Suppressor macrophage (primary cell): ENCODE measurements around the gene NRXN3.
"Not testable (repeated sequence)": the region's sequence is repeated elsewhere in the genome, so short reads cannot be mapped to it uniquely, and the experiment has no call there.

Experiments
- DNase-seq, 4 experiments: peaks; one replicate each; pipeline ENCODE4 v3.0.0-alpha.2; 2020 to 2022

Gene NRXN3

DNA sequence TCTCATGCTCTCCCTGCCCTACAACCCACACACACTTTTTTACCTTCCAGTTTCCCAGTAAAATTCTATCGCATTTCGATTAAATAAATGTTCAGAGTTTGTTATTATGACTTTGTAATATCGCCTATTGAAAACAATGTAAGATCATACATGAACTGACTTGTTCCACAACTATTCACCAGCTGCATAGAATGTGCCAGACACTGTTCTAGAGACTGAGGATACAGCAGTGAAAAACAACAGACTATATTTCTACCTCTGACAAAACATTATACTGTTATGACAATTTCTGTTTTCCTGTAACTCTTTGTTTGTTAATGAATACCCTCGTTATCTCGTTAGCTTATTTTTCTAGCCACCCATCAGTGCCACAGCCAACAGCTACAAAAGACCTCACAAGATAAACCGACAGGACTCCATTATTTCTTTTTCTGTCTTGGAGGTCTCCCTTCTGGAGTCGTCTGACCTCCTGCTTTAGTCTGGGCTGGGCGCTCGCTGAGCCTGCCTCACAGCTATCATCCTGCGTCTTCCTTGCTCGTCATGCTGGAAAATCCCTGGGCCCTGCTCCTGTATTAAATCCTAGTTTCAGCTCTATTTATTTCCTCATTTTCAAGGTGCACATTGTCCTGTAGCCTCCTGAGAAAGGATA is 1542.3 kb downstream of the NRXN3 start:
- DNase-seq, result no peak

DNA sequence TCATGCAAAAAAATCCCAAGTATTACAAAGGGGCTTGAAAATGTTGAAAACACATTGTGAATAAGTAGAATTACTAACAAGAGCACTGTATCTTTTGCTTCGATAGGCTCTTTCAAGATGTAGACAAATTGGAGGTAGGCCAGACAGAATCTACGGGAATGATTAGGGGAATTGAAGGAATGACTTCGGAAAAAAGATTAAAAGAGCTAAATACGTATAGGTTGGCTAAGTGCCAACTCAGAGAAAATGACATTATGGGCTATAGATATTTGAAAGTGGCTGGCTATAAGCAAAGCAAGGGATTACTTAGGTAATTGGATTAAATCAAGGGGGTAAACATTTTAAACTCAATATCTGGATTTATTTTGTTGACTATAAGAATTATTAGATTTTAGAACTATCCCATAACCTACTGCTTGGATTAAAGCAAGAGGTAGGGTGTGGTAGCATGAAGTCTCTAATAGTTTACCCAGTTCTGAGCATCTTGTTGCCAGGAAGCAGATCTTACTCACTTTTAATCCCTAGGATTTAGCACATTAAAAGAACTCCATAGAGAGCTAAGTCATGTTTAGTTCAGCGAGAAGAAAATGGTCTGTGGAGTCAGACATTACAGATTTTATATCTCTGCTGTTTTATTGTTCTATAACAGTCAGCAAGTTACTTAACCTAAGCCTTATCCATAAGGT is 1551.4 kb downstream of the NRXN3 start:
- no peak for DNase-seq

DNA sequence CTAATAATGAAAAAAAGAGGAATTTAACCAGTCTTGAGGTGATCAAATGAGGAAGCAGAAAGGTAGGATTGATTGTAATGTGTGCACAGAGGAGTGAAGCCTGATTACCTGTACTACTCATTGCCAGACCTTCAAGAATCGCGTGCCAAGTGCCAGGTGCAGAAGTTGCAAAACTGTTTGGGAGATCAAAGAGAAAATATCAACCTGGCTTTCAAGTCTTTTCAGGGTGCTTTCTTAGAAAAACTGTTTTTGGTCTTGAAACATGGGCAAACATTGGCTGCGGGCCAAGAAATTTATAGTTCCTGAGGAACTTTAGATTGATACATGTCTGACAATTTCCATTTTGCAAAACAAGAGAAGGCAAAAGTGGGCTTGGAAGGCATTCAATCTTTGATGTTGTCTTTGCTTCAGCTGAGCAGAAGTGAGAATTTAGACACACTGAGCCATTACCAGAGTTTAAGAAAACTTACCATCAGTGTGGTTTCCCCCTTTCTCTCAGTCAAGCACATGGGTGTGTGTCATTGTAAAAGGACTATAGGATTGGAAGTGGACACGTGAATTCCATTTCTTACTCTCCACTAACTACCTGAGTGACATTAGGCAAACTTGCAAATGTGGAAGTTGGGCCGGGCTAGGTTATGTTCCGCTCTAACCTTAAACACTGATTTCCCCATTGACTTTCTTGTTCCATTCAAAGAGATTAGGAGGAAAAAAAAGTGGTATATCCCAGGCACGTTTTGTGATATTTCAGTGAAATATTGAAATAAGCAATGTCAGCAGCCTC is 1555.0 kb downstream of the NRXN3 start:
- DNase-seq, result no peak

DNA sequence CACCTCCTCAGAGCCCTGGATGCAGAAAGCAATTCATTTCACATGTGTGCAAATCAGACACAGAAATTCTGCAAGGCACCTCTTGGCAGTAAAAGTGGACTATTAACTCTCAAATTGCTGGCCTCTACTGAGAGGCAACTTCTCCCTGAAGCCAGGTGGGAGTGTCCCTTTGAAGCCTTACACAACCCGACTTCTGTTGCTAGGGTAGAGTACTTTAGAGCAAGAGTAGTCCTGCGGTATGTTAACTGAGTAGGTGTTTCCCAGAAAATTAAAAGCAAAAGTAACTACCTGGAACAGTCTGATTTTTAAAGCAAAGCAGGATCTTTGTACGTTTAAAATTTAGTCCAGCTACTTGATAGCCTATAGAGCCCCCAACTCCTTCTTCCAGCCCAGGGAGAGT is 1557.7 kb downstream of the NRXN3 start:
- DNase-seq, result no peak

DNA sequence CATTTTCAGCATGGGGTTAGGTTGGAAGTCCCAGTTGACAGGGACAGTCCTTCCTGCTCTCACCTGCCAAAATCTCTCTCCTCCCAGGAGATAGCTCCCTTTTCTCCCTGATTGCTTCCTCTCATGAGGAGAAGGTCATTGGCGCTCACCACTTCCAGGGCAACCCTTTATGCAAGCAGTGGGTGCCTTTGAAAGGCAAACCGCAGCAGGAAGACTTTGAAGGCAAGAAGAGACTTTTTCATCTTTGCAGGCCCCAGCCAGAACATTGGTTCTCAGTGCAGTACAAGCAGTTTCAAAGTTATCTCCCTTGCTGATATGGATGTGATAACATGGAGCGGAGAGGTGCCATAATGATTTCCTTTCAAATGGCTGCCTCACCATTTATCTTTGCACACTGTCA is 1558.2 kb downstream of the NRXN3 start:
- DNase-seq, result no peak

DNA sequence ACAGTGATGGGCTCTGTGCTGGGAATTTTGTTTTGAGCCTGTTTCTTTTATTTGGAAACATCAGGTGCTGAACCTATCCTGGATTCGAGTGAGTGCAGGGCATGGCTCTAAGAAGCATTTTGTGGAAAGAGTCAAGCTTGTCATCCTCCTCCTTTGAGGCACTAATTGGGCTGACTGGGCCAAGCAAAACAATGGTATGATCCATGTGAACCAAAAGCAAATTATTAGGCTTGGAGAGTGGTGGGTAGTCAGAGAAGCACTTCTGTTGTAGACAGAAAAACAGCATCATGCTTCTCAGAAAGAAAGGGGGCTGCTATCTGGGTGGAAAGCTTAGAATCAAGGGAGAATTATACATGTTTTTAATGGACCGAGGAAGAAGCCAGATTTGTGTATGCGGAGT is 1559.6 kb downstream of the NRXN3 start:
- no peak for DNase-seq

DNA sequence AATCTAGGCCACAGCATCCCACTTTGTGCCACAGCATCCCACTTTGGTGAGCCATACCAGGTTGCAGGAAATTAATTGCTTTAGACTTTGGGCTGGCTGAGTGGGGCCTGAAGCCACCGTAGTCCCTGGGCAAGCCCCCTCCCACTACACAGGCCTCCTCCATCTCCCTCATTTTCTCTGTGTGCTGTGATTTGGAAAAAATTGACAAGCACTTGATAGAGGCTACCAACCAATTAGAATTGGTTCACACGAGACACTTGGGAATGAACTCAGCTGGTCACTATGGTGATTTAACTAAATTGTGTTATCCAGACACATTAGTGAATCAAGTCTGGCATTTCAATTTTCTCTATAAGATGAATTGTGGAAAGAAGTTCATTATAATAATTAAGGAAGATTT is 1560.0 kb downstream of the NRXN3 start:
- no peak for DNase-seq

DNA sequence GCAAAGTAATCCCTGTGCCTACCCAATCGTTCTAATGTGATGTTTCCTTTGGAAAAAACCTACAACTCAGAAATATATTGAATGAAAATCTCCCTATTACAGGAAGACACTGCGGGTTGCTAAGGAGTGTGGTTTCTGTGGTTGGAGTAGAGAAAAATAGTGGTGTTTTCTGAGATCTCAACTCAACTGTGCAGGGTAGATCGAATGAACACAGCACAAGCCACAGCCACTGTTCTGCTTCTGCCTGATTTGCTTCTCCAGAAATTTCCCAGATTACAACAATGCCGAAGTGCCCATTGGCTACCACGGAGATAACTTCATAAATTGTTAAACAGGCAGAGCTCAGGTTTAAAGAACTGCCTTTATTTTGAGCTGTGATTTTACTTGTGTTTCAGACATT is 1560.8 kb downstream of the NRXN3 start:
- DNase-seq, result no peak

DNA sequence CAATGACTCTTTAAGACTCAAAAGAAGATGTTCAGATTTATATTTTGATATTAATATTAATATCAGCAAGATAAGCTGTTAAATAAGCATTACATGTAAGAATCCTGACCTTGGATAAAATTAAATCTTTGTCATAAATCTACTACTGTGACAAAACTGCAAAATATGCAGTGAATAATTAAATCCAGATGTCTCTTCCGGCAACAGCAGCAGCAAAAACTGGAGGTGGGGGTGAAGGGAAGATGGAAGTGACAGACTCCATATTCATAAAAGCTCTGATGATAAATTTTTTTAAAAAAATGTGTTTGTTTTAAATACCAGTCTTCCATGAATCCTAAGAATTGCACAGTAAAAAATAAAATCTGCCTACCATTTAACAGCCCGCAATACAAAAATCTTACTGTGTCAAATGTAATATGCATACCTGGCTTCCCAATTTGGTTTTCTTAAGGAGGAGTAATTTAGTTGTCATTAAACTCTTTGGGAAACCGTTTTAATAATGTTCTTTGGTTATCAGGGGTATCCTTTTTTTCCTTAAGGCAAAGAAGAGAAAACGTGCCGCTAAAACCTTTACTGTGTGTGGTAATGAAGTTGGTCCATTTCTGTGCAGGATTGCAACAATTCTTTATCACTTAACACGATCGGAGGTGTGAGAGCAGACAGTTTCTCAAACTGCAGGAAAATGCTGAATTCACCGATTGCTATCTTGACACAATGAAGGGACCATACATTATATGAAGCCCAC is 1562.9 kb downstream of the NRXN3 start:
- no peak for DNase-seq

DNA sequence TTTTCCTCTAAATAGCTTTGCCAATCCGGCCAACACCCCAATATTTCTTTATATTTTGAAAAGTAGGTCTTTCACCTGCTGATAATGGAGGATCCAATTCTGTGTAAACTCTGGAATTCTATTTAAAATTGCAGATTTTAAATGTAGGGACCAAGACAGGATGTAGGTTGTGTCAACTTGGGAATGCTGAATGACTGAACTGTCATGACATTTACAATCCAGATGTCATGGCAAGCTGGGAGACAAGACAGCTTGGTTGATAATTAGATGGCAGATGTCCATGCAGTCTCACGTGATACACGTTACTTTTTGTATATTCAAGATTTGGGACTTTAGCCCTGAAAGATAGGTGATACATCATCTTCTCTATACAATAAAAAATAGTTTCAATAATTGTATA is 1564.0 kb downstream of the NRXN3 start:
- DNase-seq, result no peak

DNA sequence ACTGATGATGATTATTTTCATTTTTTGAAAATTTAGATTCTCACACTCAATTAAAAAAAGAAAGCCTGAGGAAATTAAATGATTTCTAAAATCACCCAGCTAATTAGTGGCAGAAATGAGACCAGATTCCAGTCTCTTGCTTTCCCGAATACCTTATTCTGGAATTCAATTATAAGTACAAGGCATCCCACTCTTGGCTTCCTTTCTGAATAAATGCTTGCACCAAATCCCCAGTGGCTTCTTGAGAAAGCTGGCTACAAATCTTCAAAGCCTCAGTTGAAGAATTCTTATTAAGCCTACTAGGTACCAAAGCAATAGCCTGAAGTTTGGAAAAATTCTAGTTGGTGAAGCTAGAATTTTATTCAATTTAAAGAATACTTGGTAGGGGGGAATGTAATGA is 1564.5 kb downstream of the NRXN3 start:
- DNase-seq, result no peak

DNA sequence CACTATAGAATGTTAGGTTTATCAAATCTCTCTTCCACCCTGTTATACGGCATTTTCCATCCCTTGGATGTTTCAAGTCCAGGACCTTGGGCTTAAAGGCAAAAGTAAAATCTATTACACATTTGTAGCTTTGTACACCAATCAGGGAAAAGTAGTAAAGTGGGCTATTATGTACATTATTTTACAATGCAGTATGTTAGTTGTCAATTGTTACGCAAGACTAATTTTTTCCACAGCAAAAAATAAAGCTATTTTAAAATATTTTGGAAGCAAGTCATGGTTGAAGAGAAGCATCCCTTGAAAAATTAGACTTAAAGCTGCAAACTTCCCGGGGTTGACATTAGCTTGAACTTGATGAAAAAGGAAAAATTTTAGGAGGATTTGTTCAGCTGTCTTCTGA is 1564.9 kb downstream of the NRXN3 start:
- DNase-seq, result no peak

DNA sequence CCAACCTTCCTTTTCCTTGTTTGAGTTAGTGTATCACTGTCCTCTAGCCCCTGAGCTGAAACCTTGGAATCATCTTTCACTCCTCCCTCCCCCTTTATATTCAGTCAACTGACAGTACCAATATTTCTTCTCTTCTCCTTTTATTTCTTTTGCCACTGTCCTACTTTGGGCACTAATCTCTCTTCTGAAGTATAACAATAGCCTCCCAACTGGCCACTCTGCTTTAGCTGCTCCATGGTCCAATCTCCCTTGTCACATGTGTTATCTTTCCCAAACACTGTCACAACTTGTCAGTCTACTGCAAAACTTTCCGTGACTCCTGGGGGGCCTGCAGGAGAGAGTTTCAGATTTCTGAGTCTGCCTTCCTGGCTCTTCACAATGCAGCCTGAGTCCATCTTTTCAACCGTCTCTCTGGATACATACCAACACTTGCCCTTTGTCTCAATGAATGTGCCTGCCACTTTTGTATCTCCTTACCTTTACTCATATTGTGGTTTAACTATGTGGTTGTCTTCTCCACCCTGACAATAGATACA is 1570.0 kb downstream of the NRXN3 start:
- DNase-seq, result no peak

DNA sequence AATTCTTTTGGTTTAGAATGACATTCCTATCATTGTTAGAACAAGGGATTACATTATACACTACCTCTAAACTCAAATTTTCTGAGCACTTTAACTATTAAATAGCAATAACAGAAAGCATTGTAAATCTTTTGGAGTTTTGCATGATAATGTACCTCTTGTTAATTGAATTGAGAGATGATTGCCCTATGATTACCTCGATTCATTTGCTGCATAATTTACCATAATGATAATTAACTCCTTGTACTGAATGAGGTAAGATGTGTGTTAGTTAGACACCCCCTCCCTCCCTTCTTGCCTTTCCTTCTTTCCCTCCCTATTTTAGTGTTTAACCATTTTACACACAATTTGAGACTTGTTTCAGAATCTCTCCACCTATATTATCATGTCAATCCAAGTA is 1572.0 kb downstream of the NRXN3 start:
- no peak for DNase-seq

DNA sequence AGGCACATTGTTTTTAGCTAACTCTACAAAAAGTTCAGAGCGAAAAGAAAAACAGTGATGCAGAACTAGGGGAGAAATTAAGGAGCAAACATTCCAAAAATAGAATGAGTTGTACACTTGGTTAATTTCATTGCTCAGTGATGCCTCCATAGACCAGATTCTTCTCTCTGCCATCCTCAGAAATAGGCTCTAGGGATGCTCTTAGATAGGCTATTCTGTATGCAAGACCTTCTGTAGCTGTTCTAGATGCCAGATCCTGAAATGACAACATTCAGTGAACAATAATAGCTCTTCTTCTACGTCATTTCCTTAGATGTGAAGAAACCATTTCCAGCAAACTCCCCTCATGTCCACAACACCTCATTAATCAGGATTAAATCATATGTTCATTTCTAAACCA is 1574.9 kb downstream of the NRXN3 start:
- DNase-seq, result no peak

DNA sequence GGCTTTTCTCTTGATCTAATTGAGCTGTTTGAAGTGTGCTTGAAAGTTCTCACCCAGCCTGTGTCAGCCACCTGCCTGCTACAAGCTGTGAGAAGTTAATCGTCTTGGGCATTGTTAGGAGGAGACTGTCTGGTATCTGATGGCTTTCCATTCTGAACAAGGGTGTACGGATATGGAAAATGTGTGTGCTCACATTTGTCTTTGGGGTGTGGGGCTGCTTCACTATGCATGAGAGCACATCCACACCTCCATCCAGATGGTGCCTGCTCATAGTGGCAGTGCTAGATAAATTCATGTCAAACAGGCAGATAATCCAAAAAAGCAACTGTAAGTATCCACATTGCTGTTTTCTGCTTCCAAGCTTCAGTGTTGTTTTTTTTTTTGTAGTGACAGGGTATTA is 1578.9 kb downstream of the NRXN3 start:
- no peak for DNase-seq

DNA sequence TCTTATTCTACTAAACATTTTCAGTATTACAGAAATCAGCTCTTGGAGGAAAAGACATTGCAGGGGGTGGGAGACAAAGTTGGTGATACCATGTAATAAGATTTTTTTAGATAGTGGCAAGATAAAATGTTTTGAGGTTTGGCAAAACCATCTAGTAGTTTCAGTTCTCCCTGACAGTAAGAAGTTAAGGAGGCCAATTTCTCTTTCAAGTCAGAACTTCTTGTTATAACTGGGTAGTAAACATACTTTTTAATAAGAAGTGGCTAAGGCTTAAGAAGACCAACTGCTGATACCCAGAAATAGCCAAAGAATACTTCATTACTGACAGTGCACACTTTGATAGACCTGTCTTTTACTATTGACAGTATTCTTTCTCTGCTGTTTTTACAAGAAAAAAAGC is 1588.8 kb downstream of the NRXN3 start:
- DNase-seq, result no peak

DNA sequence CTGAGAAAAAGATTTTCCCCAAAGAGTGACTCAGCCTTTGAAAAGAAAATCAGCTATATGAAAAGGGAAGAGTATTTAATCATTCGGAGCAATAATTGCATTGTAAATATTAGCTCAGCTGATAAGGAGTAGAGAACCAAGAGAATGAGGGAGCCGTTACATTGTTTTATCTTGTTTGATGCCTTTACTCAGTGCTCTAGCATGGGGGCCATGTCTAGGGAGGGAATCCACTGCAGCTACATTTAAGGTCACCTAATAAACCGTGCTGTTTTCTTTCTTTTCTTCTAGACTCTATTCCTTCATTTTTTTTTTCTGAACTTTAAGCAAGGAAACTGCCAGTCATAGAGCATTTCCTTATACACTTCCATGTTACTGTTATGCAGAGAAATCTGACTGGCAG is 1594.2 kb downstream of the NRXN3 start:
- no peak for DNase-seq

DNA sequence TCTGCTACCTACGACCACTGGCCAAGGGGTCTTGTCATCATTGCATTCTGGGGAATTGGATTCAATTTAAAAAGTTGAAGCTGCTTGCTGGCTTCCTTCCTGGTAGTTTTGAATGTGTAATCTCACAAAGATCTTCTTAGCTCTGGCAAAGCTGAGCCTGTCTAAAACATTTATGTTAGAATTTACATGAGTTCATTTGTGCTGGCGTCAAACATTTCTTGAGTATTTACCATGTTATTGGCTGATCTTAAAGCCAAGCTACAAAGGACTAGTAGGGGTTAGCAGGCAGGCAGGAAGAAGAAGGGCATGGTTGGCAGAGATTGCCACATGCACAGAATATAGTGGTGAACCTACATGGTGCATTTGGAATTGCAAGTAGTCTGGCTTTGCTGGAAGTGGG is 1596.3 kb downstream of the NRXN3 start:
- no peak for DNase-seq

DNA sequence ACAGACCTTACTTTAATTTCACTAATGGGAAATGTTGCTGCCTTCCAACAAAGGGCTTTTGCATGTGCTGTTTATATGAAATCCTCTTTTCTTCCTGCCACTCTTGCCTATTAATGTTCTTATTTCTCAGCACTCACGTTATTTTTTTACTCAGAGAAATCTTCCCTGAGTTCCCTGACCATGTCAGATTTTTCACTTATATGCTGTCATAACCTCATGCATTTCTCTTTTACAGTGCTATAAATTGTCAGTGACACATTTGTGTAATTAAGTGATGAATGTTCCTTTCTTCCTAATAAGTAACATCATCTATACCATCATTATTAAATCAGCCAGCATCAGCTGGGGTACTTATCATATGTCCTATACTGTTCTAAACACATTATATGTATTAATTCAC is 1597.1 kb downstream of the NRXN3 start:
- no peak for DNase-seq

DNA sequence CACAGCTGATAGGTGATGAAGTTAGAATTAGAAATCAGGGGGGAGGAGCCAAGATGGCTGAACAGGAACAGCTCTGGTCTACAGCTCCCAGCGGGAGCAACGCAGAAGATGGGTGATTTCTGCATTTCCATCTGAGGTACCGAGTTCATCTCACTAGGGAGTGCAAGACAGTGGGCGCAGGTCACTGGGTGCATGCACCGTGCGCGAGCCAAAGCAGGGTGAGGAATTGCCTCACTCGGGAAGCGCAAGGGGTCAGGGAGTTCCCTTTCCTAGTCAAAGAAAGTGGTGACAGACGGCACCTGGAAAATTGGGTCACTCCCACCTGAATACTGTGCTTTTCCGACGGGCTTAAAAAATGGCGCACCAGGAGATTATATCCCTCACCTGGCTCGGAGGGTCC is 1597.5 kb downstream of the NRXN3 start:
- not testable (repeated sequence) for DNase-seq

DNA sequence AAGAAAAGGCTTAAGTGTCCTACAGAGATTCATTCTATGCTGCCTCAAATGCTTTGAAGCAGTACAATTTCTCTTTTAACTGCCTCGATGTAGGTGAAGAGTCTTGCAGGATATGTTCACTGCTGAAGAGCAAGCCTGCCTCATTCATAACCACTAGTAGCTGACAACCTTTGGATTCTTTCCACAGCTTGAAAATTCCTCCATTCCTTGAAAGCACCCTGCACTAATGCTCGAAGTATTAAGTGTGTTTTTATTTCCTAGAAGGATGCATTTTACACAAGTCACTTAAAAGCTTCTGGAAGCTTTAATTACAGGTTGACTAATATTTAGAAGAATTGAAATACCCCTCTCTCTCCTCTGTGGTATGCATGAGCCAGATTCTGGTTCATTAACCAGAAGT is 1611.7 kb downstream of the NRXN3 start:
- DNase-seq, result no peak

DNA sequence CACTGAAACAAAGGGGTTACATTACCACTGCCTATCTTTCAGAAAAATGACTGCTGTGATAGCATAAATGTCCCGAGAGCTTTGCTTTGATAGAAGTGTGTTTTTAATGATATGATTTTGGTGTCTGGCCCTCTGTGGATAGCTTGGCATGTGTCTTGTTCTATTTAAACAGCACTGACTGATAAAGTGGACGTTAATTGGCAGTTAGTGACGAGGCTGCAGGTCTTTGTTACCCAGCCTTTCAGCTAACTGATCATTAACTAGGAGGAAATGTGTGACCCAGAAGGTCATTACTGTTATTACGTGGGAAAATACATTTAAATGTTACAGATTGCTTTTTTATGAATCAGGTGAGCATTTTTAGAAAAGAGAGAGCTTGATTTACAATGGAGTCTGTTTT is 1612.9 kb downstream of the NRXN3 start:
- DNase-seq, result no peak
